Measurements from ENCODE around the gene TSPOAP1. TPM values are rescaled to one million over a fixed set of nuclear protein-coding genes. Genes with fewer than 3 reads are reported as not detected.

TSPOAP1 gene
- total RNA-seq, 1 donor from 2014 or later = 22.3 TPM

- intact Hi-C loops (cut with micrococcal nuclease) = no loop called here
- Mint-ChIP-seq H3K4me3 (ENCODE audit: low read depth) (no peak overlapping the region), H3K27ac (no peak overlapping the region), H3K36me3 (ENCODE audit: low read depth) (no peaks in the 10 kb centered on the region), H3K9me3 (no peaks in the 10 kb centered on the region), H3K27me3 (ENCODE audit: low read depth) (peaks cover 58% of the 10 kb centered on the region), H3K4me1 (ENCODE audit: low read depth) (no peaks in the 10 kb centered on the region)
- DNase-seq (ENCODE audit: low spot score) = no peak
Measured at GRCh38 chr17:58263773-58264172, 64.8 kb downstream of the TSPOAP1 start.

- Mint-ChIP-seq H3K9me3 (no peaks in the 10 kb centered on the region), H3K4me3 (ENCODE audit: low read depth) (no peak overlapping the region), H3K4me1 (ENCODE audit: low read depth) (no peaks in the 10 kb centered on the region), H3K27me3 (ENCODE audit: low read depth) (peaks cover 71% of the 10 kb centered on the region), H3K27ac (no peak overlapping the region), H3K36me3 (ENCODE audit: low read depth) (no peaks in the 10 kb centered on the region)
- no peak for DNase-seq (ENCODE audit: low spot score)
- intact Hi-C loops (cut with micrococcal nuclease) = no loop called here
Measured at GRCh38 chr17:58262149-58262548, 66.4 kb downstream of the TSPOAP1 start.

GRCh38 chr17:58254803-58255202 lies 73.8 kb downstream of the TSPOAP1 start:
- H3K9me3 Mint-ChIP-seq = no peaks in the 10 kb centered on the region
- H3K4me1 Mint-ChIP-seq (ENCODE audit: low read depth) = no peaks in the 10 kb centered on the region
- no peak for DNase-seq (ENCODE audit: low spot score)
- no peaks in the 10 kb centered on the region for H3K36me3 Mint-ChIP-seq (ENCODE audit: low read depth)
- H3K27ac Mint-ChIP-seq = peak overlapping the region; percentile 62
- intact Hi-C loops (cut with micrococcal nuclease) = no loop called here
- H3K27me3 Mint-ChIP-seq (ENCODE audit: low read depth) = peaks cover 54% of the 10 kb centered on the region
- H3K4me3 Mint-ChIP-seq (ENCODE audit: low read depth) = no peak overlapping the region

DNA sequence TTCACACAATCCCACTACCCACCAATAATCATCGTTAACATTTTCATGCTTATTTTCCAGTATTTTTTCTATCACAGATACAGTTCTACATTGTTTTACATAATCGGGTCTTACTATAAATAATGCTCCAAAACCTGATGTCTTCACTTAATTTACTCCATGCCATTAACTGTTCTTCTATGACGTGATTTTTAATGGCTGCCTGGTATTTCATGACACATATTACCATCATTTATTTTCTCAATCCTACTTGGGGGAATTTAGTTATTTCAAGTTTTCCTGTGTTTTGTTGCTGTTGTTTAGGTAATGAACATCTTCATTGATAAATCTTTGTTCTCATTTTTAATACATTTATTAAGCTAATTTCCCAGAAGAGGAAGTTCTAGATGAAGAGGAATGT lies 75.5 kb downstream of the TSPOAP1 start:
- peaks cover 9% of the 10 kb centered on the region for H3K4me1 Mint-ChIP-seq (ENCODE audit: low read depth)
- H3K27me3 Mint-ChIP-seq (ENCODE audit: low read depth) = peaks cover 51% of the 10 kb centered on the region
- no peak for DNase-seq (ENCODE audit: low spot score)
- intact Hi-C loops (cut with micrococcal nuclease) = no loop called here
- no peak overlapping the region for H3K4me3 Mint-ChIP-seq (ENCODE audit: low read depth)
- H3K36me3 Mint-ChIP-seq (ENCODE audit: low read depth) = no peaks in the 10 kb centered on the region
- H3K27ac Mint-ChIP-seq = no peak overlapping the region
- H3K9me3 Mint-ChIP-seq = no peaks in the 10 kb centered on the region

DNA sequence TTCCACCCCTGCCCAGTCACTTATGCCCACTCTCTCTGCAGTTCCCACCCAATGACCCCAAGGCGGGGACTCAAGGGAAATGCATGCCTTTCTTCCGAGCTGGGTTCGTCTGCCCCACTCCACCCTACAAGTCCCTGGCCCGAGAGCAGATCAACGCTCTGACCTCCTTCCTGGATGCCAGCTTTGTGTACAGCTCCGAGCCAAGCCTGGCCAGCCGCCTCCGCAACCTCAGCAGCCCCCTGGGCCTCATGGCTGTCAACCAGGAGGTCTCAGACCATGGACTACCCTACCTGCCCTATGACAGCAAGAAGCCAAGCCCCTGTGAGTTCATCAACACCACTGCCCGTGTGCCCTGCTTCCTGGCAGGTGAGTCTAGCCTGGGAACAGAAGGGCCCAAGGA lies 76.5 kb downstream of the TSPOAP1 start:
- no peak for DNase-seq (ENCODE audit: low spot score)
- H3K9me3 Mint-ChIP-seq = no peaks in the 10 kb centered on the region
- H3K36me3 Mint-ChIP-seq (ENCODE audit: low read depth) = no peaks in the 10 kb centered on the region
- no peak overlapping the region for H3K4me3 Mint-ChIP-seq (ENCODE audit: low read depth)
- H3K27ac Mint-ChIP-seq = no peak overlapping the region
- intact Hi-C loops (cut with micrococcal nuclease) = no loop called here
- H3K4me1 Mint-ChIP-seq (ENCODE audit: low read depth) = peaks cover 15% of the 10 kb centered on the region
- H3K27me3 Mint-ChIP-seq (ENCODE audit: low read depth) = peaks cover 46% of the 10 kb centered on the region

Other genes with a start within 250 kb of the TSPOAP1 start
- gene DYNLL2, start 245.4 kb downstream of the TSPOAP1 start, total RNA-seq = 33.3 and 33.6 TPM in 2 replicates
- gene OR4D1, start 180.4 kb downstream of the TSPOAP1 start, total RNA-seq = 0.05 and 0.09 TPM in 2 replicates
- gene OR4D2, start 161.8 kb downstream of the TSPOAP1 start, total RNA-seq = not detected in 2 replicates
- gene EPX, start 136.1 kb downstream of the TSPOAP1 start, total RNA-seq = not detected in 2 replicates
- gene MKS1, start 109.5 kb downstream of the TSPOAP1 start, total RNA-seq = 18.8 and 20.5 TPM in 2 replicates
- not detected in 2 replicates for gene LPO, start 90.2 kb downstream of the TSPOAP1 start, total RNA-seq
- gene MPO, start 47.9 kb downstream of the TSPOAP1 start, total RNA-seq = not detected in 2 replicates
- gene SUPT4H1, start 23.4 kb upstream of the TSPOAP1 start, total RNA-seq = 153 and 160 TPM in 2 replicates
- gene RNF43, start 88.7 kb upstream of the TSPOAP1 start, total RNA-seq = 20.5 and 23.9 TPM in 2 replicates
- 1.5 and 1.6 TPM in 2 replicates for gene HSF5, start 159.6 kb upstream of the TSPOAP1 start, total RNA-seq
- 82.1 and 82.9 TPM in 2 replicates for gene MTMR4, start 185.8 kb upstream of the TSPOAP1 start, total RNA-seq